Mesodermal cell (in vitro differentiated cells): ENCODE results near the gene OGDH.

ENCODE experiments used
- H3K27ac ChIP-seq: 2 replicates; pipeline ENCODE4 v1.7.0; 2013; ENCODE audit warnings: mild to moderate bottlenecking, low read depth, low read length, moderate library complexity; ENCODE audit not compliant: severe bottlenecking
- H3K36me3 ChIP-seq: 2 replicates; pipeline ENCODE4 v1.7.1; 2013; ENCODE audit warnings: mild to moderate bottlenecking, low read length, moderate library complexity; ENCODE audit not compliant: control insufficient read depth, insufficient read depth
- H3K4me1 ChIP-seq: one replicate; pipeline ENCODE4 v1.7.1; 2013; ENCODE audit warnings: mild to moderate bottlenecking, low read length; ENCODE audit not compliant: insufficient read depth, control insufficient read depth, poor library complexity, severe bottlenecking
- H3K4me3 ChIP-seq: 2 replicates; pipeline ENCODE4 v1.7.0; 2013; ENCODE audit warnings: low read length, control low read depth, mild to moderate bottlenecking; ENCODE audit not compliant: insufficient read depth, poor library complexity, severe bottlenecking; ENCODE audit errors: extremely low read depth
- H3K9me3 ChIP-seq: 2 replicates; pipeline ENCODE4 v1.7.1; 2013; ENCODE audit warnings: mild to moderate bottlenecking, low read length, moderate library complexity; ENCODE audit not compliant: control insufficient read depth
- WGBS, 2 experiments: methylation state at CpG; one replicate each; pipeline ENCODE4 v1.1.5; 2013; ENCODE audit warnings: missing lambda C conversion rate in 2 of 2; ENCODE audit not compliant: insufficient coverage in 2 of 2; 5-methylcytosine and 5-hydroxymethylcytosine counted together

The OGDH gene

DNA sequence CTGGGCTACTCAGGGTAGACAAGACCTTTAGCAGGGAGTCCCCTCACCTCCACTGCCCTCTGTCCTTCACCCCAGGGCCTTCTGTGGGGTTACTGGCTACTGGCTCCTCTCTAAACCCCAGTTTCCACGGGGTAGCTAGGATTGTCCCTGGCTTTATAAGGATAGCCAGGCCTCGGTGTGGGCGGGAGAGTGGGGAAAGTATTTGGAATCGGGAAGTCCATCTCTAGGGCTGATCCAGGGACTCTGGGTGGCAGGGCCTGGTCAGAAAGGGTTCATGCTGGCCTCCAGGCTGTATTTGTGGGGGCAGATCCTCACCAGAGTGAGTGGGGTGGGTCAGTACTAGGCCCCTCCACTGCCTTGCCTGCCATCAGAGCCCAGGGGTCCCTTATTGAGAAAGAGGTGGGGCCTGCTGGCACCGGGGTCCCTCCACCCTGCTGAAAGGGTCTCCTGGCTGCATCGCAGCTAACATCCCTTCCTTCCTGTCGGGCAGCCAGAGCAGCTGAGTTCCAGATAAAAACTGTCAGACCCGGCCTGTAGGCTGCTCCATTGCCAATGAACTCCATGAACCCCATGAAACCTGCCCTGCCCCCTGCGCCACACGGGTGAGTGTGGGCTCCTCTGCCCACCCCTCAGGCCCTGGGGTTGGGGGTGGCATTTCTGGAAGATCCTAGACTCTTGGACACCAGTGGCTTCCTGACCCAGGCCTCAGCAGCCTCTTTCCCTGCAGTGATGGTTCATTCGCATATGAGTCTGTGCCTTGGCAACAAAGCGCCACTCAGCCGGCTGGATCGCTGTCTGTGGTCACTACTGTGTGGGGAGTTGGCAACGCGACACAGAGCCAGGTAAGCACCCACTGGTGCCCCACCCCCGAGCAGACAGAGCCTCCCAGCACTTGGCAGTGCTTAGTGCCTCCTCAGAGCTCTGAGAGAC is 149.5 kb downstream of the OGDH start:
- peaks cover 47% of the 10 kb centered on the region for H3K36me3 ChIP-seq
- H3K9me3 ChIP-seq = no peaks in the 10 kb centered on the region
- H3K4me3 ChIP-seq = no peak overlapping the region
- peaks cover 10% of the 10 kb centered on the region for H3K4me1 ChIP-seq
- 95 to 97% methylated on average over 13 to 14 of the region's 17 CpGs for WGBS, 2 experiments
- no peak overlapping the region for H3K27ac ChIP-seq

GRCh38 chr7:44756904-44757303 is 150.5 kb downstream of the OGDH start:
- H3K9me3 ChIP-seq = no peaks in the 10 kb centered on the region
- H3K36me3 ChIP-seq = peaks cover 49% of the 10 kb centered on the region
- peaks cover 6% of the 10 kb centered on the region for H3K4me1 ChIP-seq
- H3K27ac ChIP-seq = no peak overlapping the region
- WGBS, 2 experiments = 97 to 98% methylated on average over 11 to 12 of the region's 12 CpGs
- H3K4me3 ChIP-seq = no peak overlapping the region

DNA sequence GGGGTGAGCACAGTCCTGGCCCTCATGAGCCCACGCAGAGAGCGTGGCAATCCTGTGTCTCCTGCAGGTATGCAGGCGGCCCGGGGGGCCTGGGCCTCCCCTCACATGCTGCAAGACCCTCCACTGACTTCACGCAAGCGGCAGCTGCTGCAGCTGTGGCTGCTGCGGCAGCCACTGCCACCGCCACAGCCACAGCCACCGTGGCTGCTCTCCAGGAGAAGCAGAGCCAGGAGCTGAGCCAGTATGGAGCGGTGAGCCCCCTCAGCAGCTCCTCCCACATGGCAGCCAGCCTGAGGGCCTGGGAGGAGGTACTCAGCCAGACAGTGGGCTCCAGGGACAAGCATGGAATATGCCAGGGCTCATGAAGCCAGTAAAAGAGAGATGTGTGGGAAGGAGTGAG is 150.9 kb downstream of the OGDH start:
- 94 to 100% methylated on average over 7 to 9 of the region's 10 CpGs for WGBS, 2 experiments
- Histone ChIP-seq H3K36me3 (peaks cover 52% of the 10 kb centered on the region), H3K4me1 (peaks cover 6% of the 10 kb centered on the region), H3K4me3 (no peak overlapping the region), H3K9me3 (no peaks in the 10 kb centered on the region), H3K27ac (no peak overlapping the region)

- H3K36me3 ChIP-seq = peaks cover 56% of the 10 kb centered on the region
- peaks cover 6% of the 10 kb centered on the region for H3K4me1 ChIP-seq
- no peaks in the 10 kb centered on the region for H3K9me3 ChIP-seq
- no peak overlapping the region for H3K4me3 ChIP-seq
- 92 to 94% methylated on average over 6 to 7 of the region's 7 CpGs for WGBS, 2 experiments
- H3K27ac ChIP-seq = no peak overlapping the region
Observed at GRCh38 chr7:44757739-44758138, 151.3 kb downstream of the OGDH start.
